Smooth muscle cell (in vitro differentiated cells): ENCODE data around the gene VSNL1. TPM values are rescaled to one million over a fixed set of nuclear protein-coding genes. Genes with fewer than 3 reads are reported as not detected.

Source experiments
- DNase-seq: peaks from one replicate; lab custom pipeline; 2025; ENCODE audit not compliant: unreplicated experiment; lab: John Stamatoyannopoulos, UW
- H2AFZ ChIP-seq: fragments of 200-600 bp; sonication (generic); 2 replicates; pipeline ENCODE4 v1.6.0; 2016; ENCODE audit warnings: antibody characterized with exemption, low read depth, mild to moderate bottlenecking
- H3F3A ChIP-seq: fragments of 200-600 bp; sonication (generic); 2 replicates; pipeline ENCODE4 v1.6.0; 2017; ENCODE audit warnings: antibody characterized with exemption, low read depth
- H3K27ac ChIP-seq: fragments of 200-600 bp; sonication (generic); 2 replicates; pipeline ENCODE4 v1.5.1; 2016; ENCODE audit warnings: low read depth, mild to moderate bottlenecking
- H3K27me3 ChIP-seq: fragments of 200-600 bp; sonication (generic); 2 replicates; pipeline ENCODE4 v1.6.1; 2016; ENCODE audit warnings: low read depth, mild to moderate bottlenecking
- H3K36me3 ChIP-seq: fragments of 200-600 bp; sonication (generic); 2 replicates; pipeline ENCODE4 v1.5.1; 2016; ENCODE audit warnings: low read depth
- H3K4me1 ChIP-seq: fragments of 200-600 bp; sonication (generic); 2 replicates; pipeline ENCODE4 v1.5.1; 2016; ENCODE audit warnings: low read depth
- H3K4me2 ChIP-seq: fragments of 200-600 bp; sonication (generic); 2 replicates; pipeline ENCODE4 v1.6.0; 2016; ENCODE audit warnings: mild to moderate bottlenecking
- H3K4me3 ChIP-seq: fragments of 200-600 bp; sonication (generic); 2 replicates; pipeline ENCODE4 v1.5.1; 2016; ENCODE audit warnings: mild to moderate bottlenecking
- H3K79me2 ChIP-seq: fragments of 200-600 bp; sonication (generic); 2 replicates; pipeline ENCODE4 v1.6.0; 2016; ENCODE audit warnings: low read depth, mild to moderate bottlenecking
- H3K9ac ChIP-seq: fragments of 200-600 bp; sonication (generic); 2 replicates; pipeline ENCODE4 v1.6.0; 2016; ENCODE audit warnings: low read depth
- H3K9me3 ChIP-seq: fragments of 200-600 bp; sonication (generic); replicated peaks from 2 replicates; pipeline ENCODE4 v1.5.1; 2016; ENCODE audit warnings: low read depth
- H4K20me1 ChIP-seq: fragments of 200-600 bp; sonication (generic); 2 replicates; pipeline ENCODE4 v1.6.0; 2016; ENCODE audit warnings: low read depth
- CTCF ChIP-seq: fragments of 200-600 bp; sonication (generic); IDR thresholded peaks from 2 replicates; pipeline ENCODE4 v1.5.1; 2017; ENCODE audit warnings: borderline replicate concordance, mild to moderate bottlenecking, antibody characterized with exemption; ENCODE audit not compliant: insufficient read depth, poor library complexity, severe bottlenecking
- WGBS: methylation state at CpG from one replicate; pipeline ENCODE4 v1.1.7; 2016; ENCODE audit warnings: low lambda C conversion rate; 5-methylcytosine and 5-hydroxymethylcytosine counted together
- polyA plus RNA-seq: library from polyadenylated mRNA; unstranded; fragments of >200 nt; fragmentation: Nextera tagmentation; extraction: Ambion mirVana; gene quantifications from 2 replicates; pipeline ENCODE4 v1.2.1, GENCODE V29; 2016
- total RNA-seq: library from RNA; depleted of rRNA; stranded (reverse); fragments of >200 nt; gene quantifications from 2 replicates; pipeline ENCODE4 v1.2.3, GENCODE V29; 2014

Gene VSNL1
- total and polyA plus RNA-seq, 2 experiments from 2014 or later, result 2.8 to 4.5 TPM

- Histone ChIP-seq H3K4me3 (no peak overlapping the region), H2AFZ (no peak overlapping the region), H3K27me3 (no peaks in the 10 kb centered on the region), H3K4me1 (peaks cover 6% of the 10 kb centered on the region), H3K9me3 (no peaks in the 10 kb centered on the region), H3K79me2 (no peaks in the 10 kb centered on the region), H3K36me3 (no peaks in the 10 kb centered on the region), H4K20me1 (no peaks in the 10 kb centered on the region), H3F3A (no peaks in the 10 kb centered on the region), H3K27ac (no peak overlapping the region), H3K4me2 (no peak overlapping the region), H3K9ac (no peak overlapping the region)
- 82% methylated on average over 2 of the region's 2 CpGs for WGBS
- no peak for TF ChIP-seq CTCF
- no peak for DNase-seq
Observed at GRCh38 chr2:17581831-17582230, 41.3 kb downstream of the VSNL1 start.

GRCh38 chr2:17583166-17583565 lies 42.7 kb downstream of the VSNL1 start:
- no peak overlapping the region for H2AFZ ChIP-seq
- no peaks in the 10 kb centered on the region for H3K27me3 ChIP-seq
- DNase-seq, result no peak
- H3K4me3 ChIP-seq, result no peak overlapping the region
- 94% methylated on average over 2 of the region's 2 CpGs for WGBS
- no peak overlapping the region for H3K9ac ChIP-seq
- peaks cover 6% of the 10 kb centered on the region for H3K4me1 ChIP-seq
- H3K36me3 ChIP-seq, result no peaks in the 10 kb centered on the region
- no peaks in the 10 kb centered on the region for H3K79me2 ChIP-seq
- no peaks in the 10 kb centered on the region for H3F3A ChIP-seq
- no peaks in the 10 kb centered on the region for H4K20me1 ChIP-seq
- H3K9me3 ChIP-seq, result no peaks in the 10 kb centered on the region
- no peak overlapping the region for H3K4me2 ChIP-seq
- H3K27ac ChIP-seq, result no peak overlapping the region
- no peak for TF ChIP-seq CTCF

- Histone ChIP-seq H3K27me3 (no peaks in the 10 kb centered on the region), H3K27ac (no peak overlapping the region), H3K4me1 (peaks cover 3% of the 10 kb centered on the region), H3K36me3 (no peaks in the 10 kb centered on the region), H3K9me3 (no peaks in the 10 kb centered on the region), H3K9ac (no peak overlapping the region), H2AFZ (no peak overlapping the region), H3F3A (no peaks in the 10 kb centered on the region), H3K4me2 (no peak overlapping the region), H3K4me3 (no peak overlapping the region), H4K20me1 (no peaks in the 10 kb centered on the region), H3K79me2 (no peaks in the 10 kb centered on the region)
- no peak for TF ChIP-seq CTCF
- WGBS, result 90% methylated on average over 3 of the region's 3 CpGs
- no peak for DNase-seq
Observed at GRCh38 chr2:17583646-17584045, 43.1 kb downstream of the VSNL1 start.

DNA sequence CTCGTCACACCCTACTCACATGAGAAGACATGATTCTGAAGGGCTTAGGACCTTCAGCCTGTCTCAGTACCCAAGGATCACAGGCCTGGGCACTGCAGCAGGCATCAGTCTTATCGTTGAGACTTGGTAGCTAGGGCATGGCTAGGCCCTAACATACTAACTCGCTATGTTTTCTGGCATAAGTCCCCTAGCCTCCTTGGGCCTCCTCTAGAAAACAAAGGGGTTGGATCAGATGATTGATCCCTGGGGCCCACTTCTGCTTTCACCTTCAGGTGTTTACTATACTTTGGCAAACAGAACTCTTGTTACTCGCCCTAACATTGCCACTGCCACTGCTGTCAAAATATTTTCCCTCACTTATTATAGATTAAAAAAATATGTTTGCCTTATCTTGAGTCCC lies 44.2 kb downstream of the VSNL1 start:
- no peak overlapping the region for H3K9ac ChIP-seq
- DNase-seq, result no peak
- H3K27me3 ChIP-seq, result no peaks in the 10 kb centered on the region
- H3K27ac ChIP-seq, result no peak overlapping the region
- TF ChIP-seq CTCF, result no peak
- H3F3A ChIP-seq, result no peaks in the 10 kb centered on the region
- no peaks in the 10 kb centered on the region for H3K9me3 ChIP-seq
- H4K20me1 ChIP-seq, result no peaks in the 10 kb centered on the region
- peaks cover 3% of the 10 kb centered on the region for H3K4me1 ChIP-seq
- H3K79me2 ChIP-seq, result no peaks in the 10 kb centered on the region
- H3K36me3 ChIP-seq, result no peaks in the 10 kb centered on the region
- H3K4me2 ChIP-seq, result no peak overlapping the region
- H2AFZ ChIP-seq, result no peak overlapping the region
- WGBS, result 89% methylated on average over 4 of the region's 4 CpGs
- H3K4me3 ChIP-seq, result no peak overlapping the region
